Measurements from ENCODE around the gene LCN2. TPM values are rescaled to one million over a fixed set of nuclear protein-coding genes. Genes with fewer than 3 reads are reported as not detected.
"Not testable (repeated sequence)": the region's sequence is repeated elsewhere in the genome, so short reads cannot be mapped to it uniquely, and the experiment has no call there.

LCN2 gene
- total RNA-seq, 1 experiment from 2014 or later: not detected

- no TSS peak for BruUV-seq (replicated peaks)
- Histone ChIP-seq H3K4me1 (ENCODE audit: insufficient read depth, low read length, poor library complexity, severe bottlenecking) (no peaks in the 10 kb centered on the region), H3K27ac (ENCODE audit: low read depth, low read length, poor library complexity, severe bottlenecking) (no peak overlapping the region), H3K27me3 (replicated peaks; ENCODE audit: insufficient read depth, low read depth, low read length, poor library complexity) (no peaks in the 10 kb centered on the region), H3K36me3 (ENCODE audit: insufficient read depth, low read length, poor library complexity, severe bottlenecking) (peaks cover 53% of the 10 kb centered on the region), H3K4me3 (ENCODE audit: low read depth, low read length, poor library complexity, severe bottlenecking) (no peak overlapping the region), H3K9me3 (ENCODE audit: low read depth, low read length, poor library complexity, severe bottlenecking) (no peaks in the 10 kb centered on the region)
- ChIA-PET POLR2A (ENCODE audit: low non-redundant PET) (interaction anchor here (0.7 kb wide), 2 partner anchors 44 to 435 kb away, joined by 3 to 6 read pairs; no protein-coding TSS in a partner anchor), CTCF (interaction anchor here (0.5 to 1.0 kb wide), 2 partner anchors 9 to 28 kb away, joined by 4 to 6 read pairs; no protein-coding TSS in a partner anchor)
- no peak for DNase-seq (ENCODE audit: low spot score)
- TF ChIP-seq CTCF (conservative IDR thresholded peaks at IDR 0.05; ENCODE audit: low read depth, low read length) (no peak), EZH2 (IDR thresholded peaks at IDR 0.05; ENCODE audit: borderline replicate concordance, low read depth, low read length, poor library complexity, severe bottlenecking) (no peak)
- intact Hi-C loops (cut with micrococcal nuclease; ENCODE audit: unreplicated experiment): no loop called here
Observed at GRCh38 chr9:128107468-128108268, 41.6 kb upstream of the LCN2 start.

- BruUV-seq (replicated peaks): TSS peak; percentile 15
- Histone ChIP-seq H3K27ac (ENCODE audit: low read depth, low read length, poor library complexity, severe bottlenecking) (no peak overlapping the region), H3K36me3 (ENCODE audit: insufficient read depth, low read length, poor library complexity, severe bottlenecking) (peaks cover 45% of the 10 kb centered on the region), H3K4me1 (ENCODE audit: insufficient read depth, low read length, poor library complexity, severe bottlenecking) (no peaks in the 10 kb centered on the region), H3K4me3 (ENCODE audit: low read depth, low read length, poor library complexity, severe bottlenecking) (no peak overlapping the region), H3K27me3 (replicated peaks; ENCODE audit: insufficient read depth, low read depth, low read length, poor library complexity) (no peaks in the 10 kb centered on the region), H3K9me3 (ENCODE audit: low read depth, low read length, poor library complexity, severe bottlenecking) (no peaks in the 10 kb centered on the region)
- POLR2A ChIA-PET (ENCODE audit: low non-redundant PET): interaction anchor here (0.7 kb wide), 2 partner anchors 43 to 435 kb away, joined by 3 to 6 read pairs; no protein-coding TSS in a partner anchor
- no peak for DNase-seq (ENCODE audit: low spot score)
- CTCF ChIA-PET: interaction anchor here (1.0 kb wide), 1 partner anchor 8 kb away, joined by 4 read pairs; no protein-coding TSS in a partner anchor
- intact Hi-C loops (cut with micrococcal nuclease; ENCODE audit: unreplicated experiment): no loop called here
- TF ChIP-seq EZH2 (IDR thresholded peaks at IDR 0.05; ENCODE audit: borderline replicate concordance, low read depth, low read length, poor library complexity, severe bottlenecking) (no peak), CTCF (conservative IDR thresholded peaks at IDR 0.05; ENCODE audit: low read depth, low read length) (no peak)
Observed at GRCh38 chr9:128108269-128109049, 40.8 kb upstream of the LCN2 start.

- no peak for DNase-seq (ENCODE audit: low spot score)
- Histone ChIP-seq H3K9me3 (ENCODE audit: low read depth, low read length, poor library complexity, severe bottlenecking) (no peaks in the 10 kb centered on the region), H3K4me3 (ENCODE audit: low read depth, low read length, poor library complexity, severe bottlenecking) (no peak overlapping the region), H3K36me3 (ENCODE audit: insufficient read depth, low read length, poor library complexity, severe bottlenecking) (peaks cover 38% of the 10 kb centered on the region), H3K4me1 (ENCODE audit: insufficient read depth, low read length, poor library complexity, severe bottlenecking) (no peaks in the 10 kb centered on the region), H3K27ac (ENCODE audit: low read depth, low read length, poor library complexity, severe bottlenecking) (no peak overlapping the region), H3K27me3 (replicated peaks; ENCODE audit: insufficient read depth, low read depth, low read length, poor library complexity) (no peaks in the 10 kb centered on the region)
- no peak for TF ChIP-seq CTCF (conservative IDR thresholded peaks at IDR 0.05; ENCODE audit: low read depth, low read length)
- TF ChIP-seq EZH2 (IDR thresholded peaks at IDR 0.05; ENCODE audit: borderline replicate concordance, low read depth, low read length, poor library complexity, severe bottlenecking): no peak
- POLR2A ChIA-PET (ENCODE audit: low non-redundant PET): no interaction called here
- intact Hi-C loops (cut with micrococcal nuclease; ENCODE audit: unreplicated experiment): no loop called here
- no TSS peak for BruUV-seq (replicated peaks)
- CTCF ChIA-PET: no interaction called here
Observed at GRCh38 chr9:128109050-128109709, 40.1 kb upstream of the LCN2 start.

- intact Hi-C loops (cut with micrococcal nuclease; ENCODE audit: unreplicated experiment); CTCF ChIA-PET; H3K9me3 ChIP-seq (ENCODE audit: low read depth, low read length, poor library complexity, severe bottlenecking); H3K27me3 ChIP-seq (replicated peaks; ENCODE audit: insufficient read depth, low read depth, low read length, poor library complexity); POLR2A ChIA-PET (ENCODE audit: low non-redundant PET); H3K27ac ChIP-seq (ENCODE audit: low read depth, low read length, poor library complexity, severe bottlenecking); H3K4me1 ChIP-seq (ENCODE audit: insufficient read depth, low read length, poor library complexity, severe bottlenecking); BruUV-seq (replicated peaks); DNase-seq (ENCODE audit: low spot score); H3K4me3 ChIP-seq (ENCODE audit: low read depth, low read length, poor library complexity, severe bottlenecking): not testable (repeated sequence)
- peaks cover 19% of the 10 kb centered on the region for H3K36me3 ChIP-seq (ENCODE audit: insufficient read depth, low read length, poor library complexity, severe bottlenecking)
Observed at GRCh38 chr9:128111726-128112125, 37.5 kb upstream of the LCN2 start.
